ENCODE results near the gene BRCA2.

- TF ChIP-seq CTCF (IDR thresholded peaks at IDR 0.05), result no peak
- TF ChIP-seq POLR2A (IDR thresholded peaks at IDR 0.05), result no peak
Measured at GRCh38 chr13:32417995-32418394, 102.7 kb downstream of the BRCA2 start.
